ENCODE data around the gene RNPEPL1.

The RNPEPL1 gene

DNA sequence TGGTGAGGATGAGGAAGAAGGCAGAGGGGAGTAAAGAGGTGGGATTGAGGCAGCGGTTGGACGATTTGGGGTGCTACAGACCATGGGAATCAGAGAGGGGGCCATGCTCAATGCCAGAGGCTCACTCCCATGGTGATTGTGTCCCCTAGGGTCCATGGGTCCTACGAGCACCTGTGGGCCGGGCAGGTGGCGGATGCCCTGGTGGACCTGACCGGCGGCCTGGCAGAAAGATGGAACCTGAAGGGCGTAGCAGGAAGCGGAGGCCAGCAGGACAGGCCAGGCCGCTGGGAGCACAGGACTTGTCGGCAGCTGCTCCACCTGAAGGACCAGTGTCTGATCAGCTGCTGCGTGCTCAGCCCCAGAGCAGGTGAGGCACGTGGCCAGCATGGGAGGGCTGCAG is 23.5 kb downstream of the RNPEPL1 start:
- DNase-seq (ENCODE audit: low read depth) = no peak

DNA sequence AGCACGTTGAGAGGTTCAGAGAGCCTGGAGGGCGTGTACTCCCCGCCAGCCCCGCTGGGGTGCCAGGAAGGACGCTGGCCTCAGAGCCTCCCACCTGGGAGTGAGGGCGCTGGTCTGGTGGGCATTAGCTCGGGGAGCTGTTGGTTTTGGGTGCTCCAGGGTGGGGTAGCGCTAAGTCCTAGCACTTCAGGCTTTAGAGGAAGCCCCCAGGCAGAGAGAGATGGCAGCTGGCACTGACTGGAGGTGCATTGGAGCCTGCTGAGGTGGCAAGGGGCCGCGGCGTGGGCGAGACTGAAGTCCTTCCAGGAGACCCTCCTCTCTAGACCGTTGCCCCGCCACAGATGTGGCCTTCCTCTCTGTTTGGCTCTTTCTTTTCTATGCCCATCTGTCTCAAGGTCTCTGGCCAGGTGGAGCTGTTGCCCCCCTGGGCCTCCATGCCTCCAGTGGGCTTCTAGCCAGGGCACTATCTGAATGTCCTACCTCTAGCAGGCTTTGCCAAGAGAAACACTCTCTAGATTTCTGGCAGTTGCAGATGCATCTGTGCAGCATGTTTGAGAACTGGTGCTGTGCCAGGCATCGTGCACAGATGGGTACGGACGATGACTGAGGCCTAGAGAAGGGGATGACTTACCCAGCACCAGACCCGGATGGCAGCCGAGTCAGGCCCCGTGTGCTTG is 24.9 kb downstream of the RNPEPL1 start:
- no peak for DNase-seq (ENCODE audit: low read depth)

DNA sequence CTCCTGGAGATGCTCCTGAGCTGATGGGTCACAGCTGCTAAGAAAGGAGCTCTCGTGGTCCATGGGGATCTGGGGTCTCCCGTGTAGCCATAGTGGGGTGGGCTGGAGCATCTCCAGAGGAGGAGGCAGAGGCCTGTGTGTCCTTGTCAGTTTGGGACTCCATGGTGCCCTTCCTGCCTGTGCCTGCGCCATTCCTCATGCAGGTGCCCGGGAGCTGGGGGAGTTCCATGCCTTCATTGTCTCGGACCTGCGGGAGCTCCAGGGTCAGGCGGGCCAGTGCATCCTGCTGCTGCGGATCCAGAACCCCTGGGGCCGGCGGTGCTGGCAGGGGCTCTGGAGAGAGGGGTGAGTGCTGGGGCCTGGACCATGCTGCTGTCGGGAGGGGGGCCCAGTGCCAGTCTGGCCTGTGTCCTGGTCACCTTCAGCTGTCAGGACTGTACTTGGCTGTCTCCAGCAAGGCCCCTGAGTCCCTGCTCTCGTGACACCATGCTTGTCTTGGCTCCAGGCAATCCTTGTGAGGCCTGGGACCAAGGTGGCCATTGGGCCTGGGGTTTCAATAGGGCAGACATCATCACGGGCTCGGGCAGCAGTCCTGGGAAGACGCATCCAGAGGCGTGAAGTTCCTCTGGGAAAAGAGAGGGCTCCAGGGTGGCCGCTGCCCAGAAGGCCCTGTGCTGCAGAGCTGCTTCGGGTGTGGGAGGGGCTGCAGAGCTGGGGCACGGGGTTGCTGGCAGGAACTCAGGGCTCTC is 25.6 kb downstream of the RNPEPL1 start:
- DNase-seq (ENCODE audit: low read depth) = no peak

GRCh38 chr2:240594511-240595380 is 26.5 kb downstream of the RNPEPL1 start:
- DNase-seq (ENCODE audit: low read depth) = no peak

DNA sequence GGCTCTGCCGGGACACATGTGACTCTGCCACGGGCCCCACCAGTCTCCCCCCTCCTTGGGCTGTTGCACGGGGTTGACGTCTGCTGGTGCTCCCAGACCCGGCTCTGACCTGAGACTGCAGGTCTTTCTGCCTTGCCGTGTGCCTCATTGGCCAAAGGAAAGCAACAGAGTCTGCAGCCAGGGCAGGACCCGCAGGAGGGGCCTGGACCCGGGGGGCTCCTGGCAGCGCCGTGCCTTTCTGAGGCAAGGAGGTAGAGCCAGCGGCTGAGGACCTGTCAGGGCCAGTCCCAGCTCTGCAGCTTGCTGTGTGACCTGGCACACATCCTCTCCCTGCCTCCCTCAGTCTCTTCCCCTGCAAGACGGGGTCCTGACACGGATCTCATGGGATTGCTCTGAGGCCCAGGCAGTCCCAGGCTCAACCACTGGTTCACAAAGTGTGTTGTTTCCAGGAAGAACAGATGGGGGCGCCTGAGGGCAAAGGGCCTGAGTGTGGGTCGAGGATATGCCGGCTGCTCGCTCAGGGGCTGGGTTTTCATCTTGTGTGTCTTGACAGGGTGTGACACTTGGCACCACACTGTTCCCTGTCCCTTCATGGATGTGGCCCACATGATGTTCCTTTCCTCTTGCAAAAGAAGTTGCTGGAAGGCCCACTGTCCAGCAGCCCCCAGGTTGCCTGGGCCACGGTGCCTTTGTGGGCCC is 27.2 kb downstream of the RNPEPL1 start:
- DNase-seq (ENCODE audit: low read depth) = no peak

DNA sequence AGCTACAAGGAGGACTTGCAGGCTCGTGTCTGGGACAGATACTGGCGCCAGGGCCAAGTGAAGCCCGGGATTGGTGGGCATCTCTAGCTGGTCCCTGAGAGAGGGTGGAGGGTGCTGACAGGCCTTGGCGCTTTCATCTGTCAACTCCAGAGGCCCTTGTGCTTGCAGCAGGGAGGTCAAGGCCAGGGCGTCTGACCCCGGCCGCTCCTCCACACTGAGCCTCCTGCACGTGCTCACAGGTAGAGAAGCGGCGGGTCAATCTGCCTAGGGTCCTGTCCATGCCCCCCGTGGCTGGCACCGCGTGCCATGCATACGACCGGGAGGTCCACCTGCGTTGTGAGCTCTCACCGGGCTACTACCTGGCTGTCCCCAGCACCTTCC is 27.8 kb downstream of the RNPEPL1 start:
- no peak for DNase-seq (ENCODE audit: low read depth)

DNA sequence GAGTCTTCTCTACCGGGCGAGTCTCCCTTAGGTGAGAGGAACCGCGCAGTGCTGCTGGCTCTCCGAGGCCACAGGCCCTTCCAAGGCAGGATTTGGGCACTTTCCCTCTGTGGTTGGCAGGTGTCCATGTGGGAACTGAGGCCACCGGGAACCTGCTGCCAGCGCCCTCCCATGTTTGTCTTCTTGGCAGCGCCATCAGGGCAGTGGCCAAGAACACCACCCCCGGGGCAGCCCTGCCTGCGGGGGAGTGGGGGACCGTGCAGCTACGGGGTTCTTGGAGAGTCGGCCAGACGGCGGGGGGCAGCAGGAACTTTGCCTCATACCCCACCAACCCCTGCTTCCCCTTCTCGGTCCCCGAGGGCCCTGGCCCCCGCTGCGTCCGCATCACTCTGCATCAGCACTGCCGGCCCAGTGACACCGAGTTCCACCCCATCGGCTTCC is 28.2 kb downstream of the RNPEPL1 start:
- no peak for DNase-seq (ENCODE audit: low read depth)

DNA sequence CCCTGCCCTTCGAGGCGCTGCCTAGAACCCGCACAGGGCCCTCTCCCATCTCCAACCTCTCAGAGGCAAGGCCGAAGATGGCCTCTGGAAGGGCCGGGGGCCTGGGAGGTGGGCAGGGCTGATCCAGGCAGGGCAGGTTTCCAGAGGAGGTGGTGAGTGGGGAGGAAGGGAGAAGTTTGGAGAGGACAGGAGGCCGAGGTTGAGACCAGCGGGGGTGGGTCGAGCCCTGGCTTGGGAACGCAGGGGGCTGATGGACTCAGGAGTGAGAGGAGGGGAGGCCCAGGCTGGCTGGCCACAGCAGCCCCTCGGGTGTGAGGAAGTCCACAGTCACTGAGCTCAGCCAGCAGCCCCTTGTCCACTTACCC is 28.8 kb downstream of the RNPEPL1 start:
- no peak for DNase-seq (ENCODE audit: low read depth)

DNA sequence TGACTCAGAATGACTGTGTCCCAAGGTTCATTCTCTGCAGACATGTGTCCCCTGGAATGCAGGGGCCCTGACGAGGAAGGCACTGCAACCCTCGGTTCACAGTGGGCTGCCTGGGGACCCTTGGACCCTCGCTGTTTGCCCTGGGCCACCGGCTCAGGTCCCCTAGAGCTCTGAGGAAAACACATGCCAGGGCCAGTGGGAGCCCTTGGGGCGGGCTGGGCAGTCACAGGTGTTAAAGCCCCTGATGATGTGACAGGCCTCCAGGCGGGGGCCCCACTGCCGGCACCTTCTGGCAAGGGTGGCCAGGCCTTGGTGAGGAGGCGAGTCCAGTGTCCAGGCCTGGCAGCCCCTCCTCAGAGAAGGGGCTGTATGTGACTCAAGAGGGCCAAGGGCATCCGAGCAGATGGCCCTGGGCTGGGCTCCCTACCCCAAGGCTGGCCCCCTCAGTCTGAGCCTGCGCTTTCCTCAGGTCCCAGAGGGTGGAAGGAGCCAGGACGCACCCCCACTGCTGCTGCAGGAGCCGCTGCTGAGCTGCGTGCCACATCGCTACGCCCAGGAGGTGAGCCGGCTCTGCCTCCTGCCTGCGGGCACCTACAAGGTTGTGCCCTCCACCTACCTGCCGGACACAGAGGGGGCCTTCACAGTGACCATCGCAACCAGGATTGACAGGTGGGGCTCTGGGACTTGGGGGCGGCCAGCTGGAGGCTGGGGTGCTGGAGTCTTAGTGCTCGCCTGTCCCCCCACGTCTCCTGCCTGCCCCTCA is 29.3 kb downstream of the RNPEPL1 start:
- DNase-seq (ENCODE audit: low read depth) = no peak

GRCh38 chr2:240598311-240598911 is 30.1 kb downstream of the RNPEPL1 start:
- DNase-seq (ENCODE audit: low read depth) = no peak

DNA sequence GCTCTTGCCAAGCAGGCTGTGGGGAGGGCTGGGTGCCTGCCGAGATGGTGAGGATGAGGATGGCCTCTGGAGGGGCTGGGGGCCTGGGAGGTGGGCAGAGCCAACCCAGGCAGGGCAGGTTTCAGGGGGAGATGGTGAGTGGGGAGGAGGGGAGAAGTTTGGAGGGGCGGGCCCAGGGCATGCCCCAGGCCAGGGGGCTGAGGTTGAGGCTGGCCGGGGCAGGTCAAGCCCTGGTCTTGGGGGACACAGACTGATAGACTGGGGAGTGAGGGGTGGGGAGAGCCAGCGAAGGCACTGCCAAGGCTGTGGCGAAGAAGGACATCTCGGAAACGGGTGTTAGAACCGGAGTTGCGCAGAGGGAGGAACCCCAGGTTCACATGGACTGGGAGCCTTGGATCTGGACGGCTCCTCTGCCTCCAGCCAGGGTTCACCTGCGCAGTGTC is 30.9 kb downstream of the RNPEPL1 start:
- DNase-seq (ENCODE audit: low read depth) = no peak

DNA sequence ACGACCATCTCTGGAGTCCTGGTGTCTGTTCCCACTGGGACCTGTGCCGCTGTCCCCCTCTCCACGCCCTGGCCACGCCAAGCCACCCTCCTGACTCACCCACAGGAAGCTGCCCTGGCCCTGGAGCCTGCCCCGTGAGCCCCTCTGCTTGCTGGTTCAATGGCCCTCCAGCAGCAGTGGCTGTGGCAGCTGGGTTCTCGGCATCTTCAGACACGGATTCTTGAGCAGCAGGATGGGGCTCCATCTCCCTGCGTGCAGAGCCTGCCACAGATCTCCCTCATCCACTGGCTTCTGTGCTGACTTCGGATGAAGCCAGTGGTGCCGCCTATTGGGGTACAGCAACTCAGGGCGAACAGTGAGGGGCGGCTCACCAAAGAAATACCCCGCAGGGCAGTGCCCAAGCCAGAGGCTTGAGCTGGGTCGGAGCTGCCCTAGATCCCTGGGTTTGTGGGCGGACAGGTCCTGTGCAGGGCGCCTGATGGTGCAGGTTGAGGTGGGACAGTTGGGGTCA is 32.2 kb downstream of the RNPEPL1 start:
- DNase-seq (ENCODE audit: low read depth) = no peak

GRCh38 chr2:240601061-240601830 is 33.0 kb downstream of the RNPEPL1 start:
- no peak for DNase-seq (ENCODE audit: low read depth)

- DNase-seq (ENCODE audit: low read depth) = no peak
These were observed 33.5 kb downstream of the RNPEPL1 start for GRCh38 chr2:240601831-240602160.

DNA sequence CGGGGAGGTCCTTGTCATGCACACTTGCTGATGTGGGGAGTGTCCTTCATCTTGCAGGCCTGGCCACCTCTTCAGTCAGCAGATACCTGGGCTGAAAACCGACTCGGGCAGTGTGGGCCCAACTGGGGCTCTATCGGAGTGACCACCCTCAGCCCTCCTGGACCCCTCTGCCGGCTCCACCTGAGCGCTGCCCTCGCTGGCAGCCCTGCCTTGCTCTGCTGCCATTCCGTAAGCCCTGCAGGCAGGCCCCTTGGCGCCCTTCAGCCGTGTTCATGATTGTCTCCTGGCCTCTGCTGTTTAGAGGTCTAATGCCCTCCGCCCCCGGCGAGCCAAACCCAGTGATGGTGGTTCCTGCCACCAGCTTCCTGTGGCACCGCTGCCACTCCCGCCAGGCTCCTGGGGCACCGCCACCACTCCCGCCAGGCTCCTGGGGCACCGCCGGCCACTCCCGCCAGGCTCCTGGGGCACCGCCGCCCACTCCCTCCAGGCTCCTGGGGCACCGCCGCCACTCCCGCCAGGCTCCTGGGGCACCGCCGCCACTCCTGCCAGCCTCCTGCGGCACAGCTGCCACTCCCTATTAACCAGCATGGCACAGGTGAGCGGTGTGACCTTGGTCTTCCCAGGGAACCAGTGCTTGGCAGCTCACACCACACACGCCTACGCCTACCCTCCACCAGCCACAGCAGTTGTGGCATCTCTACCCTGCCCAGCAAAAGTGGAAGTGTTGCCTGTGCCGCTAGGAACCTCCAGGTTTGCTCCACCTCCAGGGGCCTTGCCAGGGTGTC is 34.2 kb downstream of the RNPEPL1 start:
- no peak for DNase-seq (ENCODE audit: low read depth)

- no peak for DNase-seq (ENCODE audit: low read depth)
These were observed 35.0 kb downstream of the RNPEPL1 start for GRCh38 chr2:240603081-240603835.

GRCh38 chr2:240603846-240604245 is 35.6 kb downstream of the RNPEPL1 start:
- DNase-seq (ENCODE audit: low read depth) = no peak

DNA sequence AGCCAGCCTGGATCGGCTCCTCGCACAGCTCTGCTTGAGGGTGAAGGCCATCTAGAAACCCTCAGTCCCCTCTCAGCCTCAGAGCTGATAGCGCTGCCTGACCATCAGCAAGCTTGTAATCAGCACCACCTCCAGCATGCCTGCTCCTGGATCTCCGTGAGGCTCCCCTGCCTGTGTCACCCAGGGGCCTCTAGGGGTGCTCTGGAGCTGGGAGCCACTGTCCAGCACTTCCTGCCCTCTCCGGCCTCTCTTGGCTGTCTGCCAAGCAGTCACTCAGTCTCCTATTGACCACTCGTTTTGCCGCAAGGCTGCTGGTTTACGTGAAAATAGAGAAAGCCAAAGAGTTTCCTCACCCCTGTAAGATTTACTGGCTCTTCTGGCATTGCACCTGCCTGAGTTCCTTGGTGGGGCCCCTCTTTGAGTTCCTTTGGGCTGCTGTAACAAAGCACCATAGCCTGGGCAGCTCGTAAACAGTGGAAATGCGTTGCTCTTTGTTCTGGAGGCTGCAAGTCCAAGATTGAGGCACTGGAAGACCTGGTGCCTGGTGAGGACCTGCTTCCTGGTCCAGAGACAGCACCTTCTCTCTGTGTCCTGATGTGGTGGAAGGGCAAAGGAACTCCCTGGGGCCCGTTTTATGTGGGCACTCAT is 36.1 kb downstream of the RNPEPL1 start:
- no peak for DNase-seq (ENCODE audit: low read depth)

All from GM04504 (cell line).